Measurements from ENCODE around the gene ADAMTS3. TPM values are rescaled to one million over a fixed set of nuclear protein-coding genes. Genes with fewer than 3 reads are reported as not detected.

Gene ADAMTS3
- total RNA-seq, 5 donors from 2014 or later (not counting 1 experiment from before 2014, with no cell fraction given), result not detected

DNA sequence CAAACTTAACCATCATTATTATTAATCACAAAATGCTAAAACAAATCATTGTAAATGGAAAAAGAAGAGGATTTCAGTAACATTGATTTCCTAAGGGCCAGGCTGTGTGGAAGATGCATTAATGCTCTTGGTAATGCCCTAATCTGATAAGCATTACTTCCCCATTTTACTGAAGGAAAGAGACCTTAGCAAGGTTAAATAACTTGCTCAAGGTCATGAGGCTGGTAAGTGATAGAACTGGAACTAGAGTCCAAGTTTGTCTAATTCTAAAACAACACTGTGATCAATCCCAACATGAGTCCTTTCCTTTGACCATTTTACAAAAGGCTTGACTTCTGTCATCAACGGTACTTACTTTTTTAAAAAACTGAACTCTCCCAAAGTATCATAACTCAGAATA lies 32.6 kb downstream of the ADAMTS3 start:
- no peak for DNase-seq
- H3K4me1 ChIP-seq (ENCODE audit: control insufficient read depth in 1 of 2, extremely low read depth in 1 of 2, insufficient read depth in 2 of 2, low read length in 2 of 2), result no peaks in the 10 kb centered on the region
- H3K27ac ChIP-seq (ENCODE audit: low read length), result no peak overlapping the region
- Mint-ChIP-seq H3K4me1 (no peaks in the 10 kb centered on the region), H3K27ac (no peak overlapping the region), H3K36me3 (no peaks in the 10 kb centered on the region), H3K9me3 (peaks cover 4 to 27% (median 15%) of the 10 kb centered on the region in 3 donors), H3K27me3 (no peaks in the 10 kb centered on the region), H3K4me3 (no peak overlapping the region)
- H3K4me3 ChIP-seq (ENCODE audit: control insufficient read depth in 1 of 2, extremely low read depth in 1 of 2, low read length in 1 of 2), result no peak overlapping the region
- no peak for ATAC-seq (replicated peaks in 1 of 4)
- CTCF ChIA-PET, result no interaction called here
- no peaks in the 10 kb centered on the region for H3K27me3 ChIP-seq (replicated peaks in 1 of 2; ENCODE audit: control insufficient read depth in 2 of 2, extremely low read depth in 1 of 2, insufficient read depth in 2 of 2, low read length in 1 of 2)
- 86% methylated on average over 1 of the region's 1 CpG for WGBS (ENCODE audit: insufficient coverage)
- POLR2A ChIA-PET, result no interaction called here
- H3K36me3 ChIP-seq (ENCODE audit: control insufficient read depth in 2 of 2, extremely low read depth in 1 of 2, insufficient read depth in 1 of 2, low read length in 1 of 2), result no peaks in the 10 kb centered on the region
- no peaks in the 10 kb centered on the region for H3K9me3 ChIP-seq

DNA sequence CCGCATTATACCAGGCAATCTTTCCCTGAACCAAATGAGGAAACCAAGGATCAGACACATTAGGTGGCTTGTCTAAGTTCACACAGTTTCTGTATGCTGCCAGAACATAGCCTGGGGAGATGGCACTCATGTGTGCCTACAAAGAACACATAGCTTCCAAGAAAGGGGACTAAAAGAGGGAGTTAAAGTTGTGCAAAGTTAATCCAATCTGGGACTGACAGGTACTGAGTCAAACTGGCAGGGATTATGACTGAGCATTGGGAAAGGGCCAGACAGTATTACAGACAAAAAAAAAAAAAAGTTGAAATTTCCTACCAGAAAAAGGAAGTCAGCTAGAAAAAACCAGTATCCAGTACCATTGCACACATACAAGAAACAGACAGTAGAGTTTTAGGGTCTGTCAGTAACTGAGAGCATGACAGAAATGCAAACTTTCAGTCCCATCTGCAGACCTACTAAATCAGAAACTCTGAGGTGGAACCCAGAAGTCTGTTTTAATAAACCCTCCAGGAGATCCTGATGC lies 37.2 kb downstream of the ADAMTS3 start:
- H3K27me3 Mint-ChIP-seq, result no peaks in the 10 kb centered on the region
- H3K27ac ChIP-seq (ENCODE audit: low read length), result no peak overlapping the region
- CTCF ChIA-PET, result interaction anchor here in 1 of 2 donors (0.7 kb wide), 1 partner anchor 608 kb away, joined by 5 read pairs; no protein-coding TSS in a partner anchor
- H3K4me1 ChIP-seq (ENCODE audit: control insufficient read depth in 1 of 2, extremely low read depth in 1 of 2, insufficient read depth in 2 of 2, low read length in 2 of 2), result no peaks in the 10 kb centered on the region
- no peaks in the 10 kb centered on the region for H3K36me3 ChIP-seq (ENCODE audit: control insufficient read depth in 2 of 2, extremely low read depth in 1 of 2, insufficient read depth in 1 of 2, low read length in 1 of 2)
- H3K9me3 ChIP-seq, result no peaks in the 10 kb centered on the region
- H3K36me3 Mint-ChIP-seq, result no peaks in the 10 kb centered on the region
- no peak for ATAC-seq (replicated peaks in 1 of 4)
- no peak overlapping the region for H3K4me3 Mint-ChIP-seq
- H3K4me3 ChIP-seq (ENCODE audit: control insufficient read depth in 1 of 2, extremely low read depth in 1 of 2, low read length in 1 of 2), result no peak overlapping the region
- POLR2A ChIA-PET, result no interaction called here
- 100% methylated on average over 1 of the region's 1 CpG for WGBS (ENCODE audit: insufficient coverage)
- H3K27me3 ChIP-seq (replicated peaks in 1 of 2; ENCODE audit: control insufficient read depth in 2 of 2, extremely low read depth in 1 of 2, insufficient read depth in 2 of 2, low read length in 1 of 2), result no peaks in the 10 kb centered on the region
- no peaks in the 10 kb centered on the region for H3K9me3 Mint-ChIP-seq
- DNase-seq, result no peak
- H3K27ac Mint-ChIP-seq, result no peak overlapping the region
- no peaks in the 10 kb centered on the region for H3K4me1 Mint-ChIP-seq

DNA sequence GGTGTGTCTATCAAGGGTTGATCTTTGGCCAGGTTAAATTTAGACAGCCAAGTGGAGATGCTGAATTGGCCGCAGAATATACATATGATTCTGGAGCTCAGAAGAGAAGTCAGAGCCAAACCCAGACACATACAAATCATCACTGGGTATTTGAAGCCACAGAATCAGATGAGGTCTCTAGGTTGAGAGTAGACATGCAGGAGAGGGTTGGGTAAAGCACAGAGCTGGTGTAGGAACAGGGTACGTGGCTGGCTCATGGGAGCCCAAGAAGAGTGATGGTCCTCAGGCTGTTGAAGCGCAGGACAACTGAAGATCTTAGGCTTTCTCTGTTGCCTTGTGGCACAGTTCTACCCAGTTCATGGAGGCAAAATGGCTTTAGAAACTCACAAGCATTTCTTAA lies 37.7 kb downstream of the ADAMTS3 start:
- ATAC-seq (replicated peaks in 1 of 4) (peak in 1 of 4 experiments; percentile 40), DNase-seq (no peak)
- Mint-ChIP-seq H3K4me3 (no peak overlapping the region), H3K4me1 (no peaks in the 10 kb centered on the region), H3K36me3 (no peaks in the 10 kb centered on the region), H3K27ac (no peak overlapping the region), H3K27me3 (no peaks in the 10 kb centered on the region), H3K9me3 (no peaks in the 10 kb centered on the region)
- ChIA-PET CTCF (interaction anchor here in 1 of 2 donors (0.7 kb wide), 1 partner anchor 609 kb away, joined by 5 read pairs; no protein-coding TSS in a partner anchor), POLR2A (no interaction called here)
- no peak overlapping the region for H3K4me3 ChIP-seq (ENCODE audit: control insufficient read depth in 1 of 2, extremely low read depth in 1 of 2, low read length in 1 of 2)
- no peaks in the 10 kb centered on the region for H3K36me3 ChIP-seq (ENCODE audit: control insufficient read depth in 2 of 2, extremely low read depth in 1 of 2, insufficient read depth in 1 of 2, low read length in 1 of 2)
- 96% methylated on average over 2 of the region's 3 CpGs for WGBS (ENCODE audit: insufficient coverage)
- H3K4me1 ChIP-seq (ENCODE audit: control insufficient read depth in 1 of 2, extremely low read depth in 1 of 2, insufficient read depth in 2 of 2, low read length in 2 of 2), result no peaks in the 10 kb centered on the region
- H3K9me3 ChIP-seq, result no peaks in the 10 kb centered on the region
- no peak overlapping the region for H3K27ac ChIP-seq (ENCODE audit: low read length)
- no peaks in the 10 kb centered on the region for H3K27me3 ChIP-seq (replicated peaks in 1 of 2; ENCODE audit: control insufficient read depth in 2 of 2, extremely low read depth in 1 of 2, insufficient read depth in 2 of 2, low read length in 1 of 2)

DNA sequence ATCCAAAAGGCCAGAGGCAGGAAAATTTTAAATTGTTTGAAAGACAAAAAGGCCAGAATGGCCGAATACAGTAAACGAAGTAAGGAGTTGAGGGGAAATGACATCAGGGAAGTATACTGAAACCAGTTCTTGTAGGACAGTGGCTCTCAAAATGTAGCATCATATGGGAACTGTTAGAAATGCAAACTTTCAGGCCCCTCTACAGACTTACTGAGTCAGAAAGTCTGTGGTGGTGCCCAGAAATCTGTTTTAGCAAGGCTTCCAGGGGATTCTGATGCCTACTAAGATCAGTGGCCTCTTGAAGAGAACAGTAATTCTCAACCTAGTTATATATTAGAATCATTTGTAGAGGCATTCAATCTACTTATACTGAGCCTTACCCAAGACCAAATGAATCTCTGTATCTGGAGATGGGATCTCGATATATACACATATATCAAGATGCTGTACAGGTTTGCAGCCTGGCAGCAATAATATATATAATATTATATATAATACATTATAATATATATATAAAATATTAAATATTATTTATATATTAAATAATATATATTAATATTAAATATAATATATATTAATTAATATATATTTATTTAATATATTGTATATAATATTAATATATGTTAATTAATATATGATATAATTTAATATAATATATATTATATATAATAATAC lies 39.7 kb downstream of the ADAMTS3 start:
- Mint-ChIP-seq H3K36me3 (no peaks in the 10 kb centered on the region), H3K4me1 (no peaks in the 10 kb centered on the region), H3K9me3 (no peaks in the 10 kb centered on the region), H3K27ac (no peak overlapping the region), H3K4me3 (no peak overlapping the region), H3K27me3 (peaks cover 0 to 3% of the 10 kb centered on the region in 2 donors)
- CTCF ChIA-PET, result no interaction called here
- no peaks in the 10 kb centered on the region for H3K27me3 ChIP-seq (replicated peaks in 1 of 2; ENCODE audit: control insufficient read depth in 2 of 2, extremely low read depth in 1 of 2, insufficient read depth in 2 of 2, low read length in 1 of 2)
- H3K27ac ChIP-seq (ENCODE audit: low read length), result no peak overlapping the region
- POLR2A ChIA-PET, result interaction anchor here in 1 of 2 donors (0.6 kb wide), 1 partner anchor 12 kb away, joined by 3 read pairs; no protein-coding TSS in a partner anchor
- no peaks in the 10 kb centered on the region for H3K9me3 ChIP-seq
- no peak for DNase-seq
- WGBS (ENCODE audit: insufficient coverage), result 100% methylated on average over 2 of the region's 3 CpGs
- H3K36me3 ChIP-seq (ENCODE audit: control insufficient read depth in 2 of 2, extremely low read depth in 1 of 2, insufficient read depth in 1 of 2, low read length in 1 of 2), result no peaks in the 10 kb centered on the region
- no peak for ATAC-seq (replicated peaks in 1 of 4)
- H3K4me1 ChIP-seq (ENCODE audit: control insufficient read depth in 1 of 2, extremely low read depth in 1 of 2, insufficient read depth in 2 of 2, low read length in 2 of 2), result no peaks in the 10 kb centered on the region
- H3K4me3 ChIP-seq (ENCODE audit: control insufficient read depth in 1 of 2, extremely low read depth in 1 of 2, low read length in 1 of 2), result no peak overlapping the region

DNA sequence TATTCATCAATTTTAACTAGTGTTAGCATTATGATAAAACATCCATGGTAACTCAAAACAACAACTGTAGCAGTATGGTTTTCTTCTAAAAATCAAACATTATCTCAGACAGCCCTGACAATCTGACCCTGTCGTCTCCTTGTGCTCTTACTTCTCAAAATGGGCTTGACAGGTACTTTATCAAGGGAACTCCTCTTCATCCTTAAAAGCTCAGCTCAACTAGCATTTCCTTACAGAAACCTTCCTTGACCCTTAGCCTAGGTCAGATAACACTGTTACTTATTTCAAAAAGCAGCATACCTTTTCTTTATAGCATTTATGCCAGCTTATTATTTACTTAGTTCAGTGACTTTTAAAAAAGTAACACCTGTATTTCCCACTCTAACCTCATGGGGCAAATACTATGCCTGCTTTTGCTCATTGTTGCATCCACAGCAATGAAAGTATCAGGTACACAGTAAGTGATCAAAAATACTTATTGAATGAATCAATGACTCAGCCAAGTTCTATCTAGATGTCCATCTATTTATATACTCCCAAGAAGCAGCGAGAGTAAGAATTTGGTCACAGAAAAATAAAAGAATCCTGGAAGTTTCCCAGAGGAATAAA lies 41.9 kb downstream of the ADAMTS3 start:
- 67% methylated on average over 1 of the region's 2 CpGs for WGBS (ENCODE audit: insufficient coverage)
- no peak overlapping the region for H3K27ac ChIP-seq (ENCODE audit: low read length)
- H3K36me3 ChIP-seq (ENCODE audit: control insufficient read depth in 2 of 2, extremely low read depth in 1 of 2, insufficient read depth in 1 of 2, low read length in 1 of 2), result no peaks in the 10 kb centered on the region
- H3K4me1 ChIP-seq (ENCODE audit: control insufficient read depth in 1 of 2, extremely low read depth in 1 of 2, insufficient read depth in 2 of 2, low read length in 2 of 2), result no peaks in the 10 kb centered on the region
- no peaks in the 10 kb centered on the region for H3K27me3 ChIP-seq (replicated peaks in 1 of 2; ENCODE audit: control insufficient read depth in 2 of 2, extremely low read depth in 1 of 2, insufficient read depth in 2 of 2, low read length in 1 of 2)
- no peaks in the 10 kb centered on the region for H3K9me3 ChIP-seq
- no peaks in the 10 kb centered on the region for H3K36me3 Mint-ChIP-seq
- peaks cover 3% of the 10 kb centered on the region in 2 donors for H3K27me3 Mint-ChIP-seq
- H3K4me1 Mint-ChIP-seq, result no peaks in the 10 kb centered on the region
- no peak overlapping the region for H3K27ac Mint-ChIP-seq
- ChIA-PET POLR2A (no interaction called here), CTCF (no interaction called here)
- H3K4me3 ChIP-seq (ENCODE audit: control insufficient read depth in 1 of 2, extremely low read depth in 1 of 2, low read length in 1 of 2), result no peak overlapping the region
- no peak overlapping the region for H3K4me3 Mint-ChIP-seq
- DNase-seq (no peak), ATAC-seq (replicated peaks in 1 of 4) (no peak)
- no peaks in the 10 kb centered on the region for H3K9me3 Mint-ChIP-seq

DNA sequence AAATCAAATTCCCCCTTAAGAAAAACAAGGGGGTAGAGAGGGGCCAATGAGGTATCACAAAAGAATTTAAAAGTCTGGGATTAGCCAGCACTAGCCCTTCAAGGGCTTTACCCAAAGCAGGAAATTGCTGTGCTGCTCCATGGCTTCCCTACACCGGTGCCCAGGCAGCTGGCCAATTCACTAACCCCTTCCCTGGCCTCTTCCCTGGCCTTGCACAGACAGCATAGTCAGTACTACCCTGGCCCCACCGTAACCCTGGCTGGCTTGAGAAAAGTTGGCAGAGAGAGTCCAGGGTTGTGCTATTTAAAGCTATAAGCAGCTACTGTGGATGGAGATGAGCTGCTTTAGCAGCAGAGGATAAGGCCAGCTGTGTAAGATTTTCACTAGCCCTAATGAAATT lies 43.1 kb downstream of the ADAMTS3 start:
- Histone ChIP-seq H3K4me1 (ENCODE audit: control insufficient read depth in 1 of 2, extremely low read depth in 1 of 2, insufficient read depth in 2 of 2, low read length in 2 of 2) (no peaks in the 10 kb centered on the region), H3K9me3 (no peaks in the 10 kb centered on the region), H3K36me3 (ENCODE audit: control insufficient read depth in 2 of 2, extremely low read depth in 1 of 2, insufficient read depth in 1 of 2, low read length in 1 of 2) (no peaks in the 10 kb centered on the region), H3K27me3 (replicated peaks in 1 of 2; ENCODE audit: control insufficient read depth in 2 of 2, extremely low read depth in 1 of 2, insufficient read depth in 2 of 2, low read length in 1 of 2) (no peaks in the 10 kb centered on the region), H3K4me3 (ENCODE audit: control insufficient read depth in 1 of 2, extremely low read depth in 1 of 2, low read length in 1 of 2) (no peak overlapping the region), H3K27ac (ENCODE audit: low read length) (no peak overlapping the region)
- ATAC-seq (replicated peaks in 1 of 4) (no peak), DNase-seq (no peak)
- Mint-ChIP-seq H3K4me1 (no peaks in the 10 kb centered on the region), H3K36me3 (no peaks in the 10 kb centered on the region), H3K4me3 (no peak overlapping the region), H3K27ac (no peak overlapping the region), H3K27me3 (peaks cover 3 to 4% of the 10 kb centered on the region in 2 donors), H3K9me3 (no peaks in the 10 kb centered on the region)
- ChIA-PET CTCF (no interaction called here), POLR2A (no interaction called here)
- WGBS (ENCODE audit: insufficient coverage), result 80% methylated on average over 1 of the region's 2 CpGs

All from T-cell (primary cell).